OCI-LY3 (cell line): ENCODE measurements around the gene REPS1.

Source experiments
- H2AFZ ChIP-seq: fragments of 200-600, 300-600 bp; shearing (Covaris generic); 2 replicates; pipeline ENCODE4 v1.6.0; 2014; ENCODE audit warnings: antibody characterized with exemption, low read depth, low read length
- H3K27ac ChIP-seq: fragments of 200-600, 300-600 bp; sonication (generic); 2 replicates; pipeline ENCODE4 v1.5.1; 2014; ENCODE audit warnings: mild to moderate bottlenecking, low read length, moderate library complexity, mixed read lengths
- H3K27me3 ChIP-seq: fragments of 200-600, 300-600 bp; sonication (generic); 2 replicates; pipeline ENCODE4 v1.6.1; 2014; ENCODE audit warnings: low read depth, low read length, mixed read lengths
- H3K36me3 ChIP-seq: fragments of 200-600, 300-600 bp; sonication (generic); replicated peaks from 2 replicates; pipeline ENCODE3; 2014; ENCODE audit warnings: low read depth, low read length, mixed read lengths
- H3K4me1 ChIP-seq: fragments of 300-600, 200-600 bp; sonication (generic); 2 replicates; pipeline ENCODE4 v1.6.1; 2014; ENCODE audit warnings: low read length, mixed read lengths
- H3K4me2 ChIP-seq: fragments of 200-600, 300-600 bp; sonication (generic); 2 replicates; pipeline ENCODE4 v1.6.1; 2014; ENCODE audit warnings: low read length, mixed read lengths
- H3K4me3 ChIP-seq: fragments of 300-600, 200-600 bp; sonication (generic); 2 replicates; pipeline ENCODE4 v1.5.1; 2014; ENCODE audit warnings: antibody characterized with exemption, mild to moderate bottlenecking, low read length, moderate library complexity
- H3K79me2 ChIP-seq: fragments of 300-600, 200-600 bp; shearing (Covaris generic); 2 replicates; pipeline ENCODE4 v1.6.1; 2014; ENCODE audit warnings: mild to moderate bottlenecking, low read length, mixed read lengths
- H3K9ac ChIP-seq: fragments of 300-600, 200-600 bp; shearing (Covaris generic); 2 replicates; pipeline ENCODE4 v1.6.0; 2014; ENCODE audit warnings: mild to moderate bottlenecking, low read length, moderate library complexity
- H3K9me3 ChIP-seq: fragments of 200-600, 300-600 bp; shearing (Covaris generic); 2 replicates; pipeline ENCODE4 v1.6.1; 2014; ENCODE audit warnings: low read length, mixed read lengths; ENCODE audit not compliant: insufficient read depth
- H4K20me1 ChIP-seq: fragments of 200-600, 300-600 bp; sonication (generic); 2 replicates; pipeline ENCODE4 v1.6.1; 2016; ENCODE audit warnings: low read length, mixed read lengths; ENCODE audit not compliant: insufficient read depth
- CTCF ChIP-seq: fragments of 200-600, 300-600 bp; sonication (generic); IDR thresholded peaks from 2 replicates; pipeline ENCODE4 v1.5.1; 2014; ENCODE audit warnings: antibody characterized with exemption, low read length, low read depth
- EZH2phosphoT487 ChIP-seq: fragments of 200-600 bp; shearing (Covaris generic); IDR thresholded peaks from 2 replicates; pipeline ENCODE4 v1.6.1; 2018; ENCODE audit warnings: antibody characterized with exemption, mixed run types, low read depth

REPS1 gene

GRCh38 chr6:138931660-138932059, 56.4 kb downstream of the REPS1 start:
- peaks cover 5% of the 10 kb centered on the region; the same call in 1 of the 2 replicates for H3K4me1 ChIP-seq
- no peaks in the 10 kb centered on the region for H3K79me2 ChIP-seq
- peaks cover 4% of the 10 kb centered on the region for H3K36me3 ChIP-seq
- H2AFZ ChIP-seq = no peak overlapping the region
- TF ChIP-seq CTCF (no peak), EZH2phosphoT487 (no peak)
- H3K4me3 ChIP-seq = no peak overlapping the region
- H4K20me1 ChIP-seq = no peaks in the 10 kb centered on the region
- H3K4me2 ChIP-seq = no peak overlapping the region
- no peak overlapping the region for H3K27ac ChIP-seq
- no peaks in the 10 kb centered on the region for H3K9me3 ChIP-seq
- no peaks in the 10 kb centered on the region for H3K27me3 ChIP-seq
- H3K9ac ChIP-seq = no peak overlapping the region

- TF ChIP-seq EZH2phosphoT487 (no peak), CTCF (no peak)
- no peaks in the 10 kb centered on the region for H4K20me1 ChIP-seq
These were observed 61.5 kb downstream of the REPS1 start for GRCh38 chr6:138926579-138926978.

GRCh38 chr6:138925806-138926205, 62.2 kb downstream of the REPS1 start:
- Histone ChIP-seq H3K9me3 (no peaks in the 10 kb centered on the region), H3K4me2 (no peak overlapping the region), H3K4me3 (no peak overlapping the region), H4K20me1 (no peaks in the 10 kb centered on the region), H3K4me1 (no peaks in the 10 kb centered on the region), H3K27ac (no peak overlapping the region), H3K36me3 (no peaks in the 10 kb centered on the region), H3K27me3 (no peaks in the 10 kb centered on the region), H3K79me2 (no peaks in the 10 kb centered on the region), H3K9ac (no peak overlapping the region), H2AFZ (no peak overlapping the region)
- TF ChIP-seq CTCF = no peak
- TF ChIP-seq EZH2phosphoT487 = no peak

More at GRCh38 chr6:138926579-138926978, 61.5 kb downstream of the REPS1 start:
- no peak overlapping the region for H2AFZ ChIP-seq
- H3K79me2 ChIP-seq = no peaks in the 10 kb centered on the region
- no peak overlapping the region for H3K9ac ChIP-seq
- H3K36me3 ChIP-seq = no peaks in the 10 kb centered on the region
- H3K27me3 ChIP-seq = no peaks in the 10 kb centered on the region
- H3K4me1 ChIP-seq = 0 out of 2 replicates have a peak, but pooled peaks cover under 1% of the 10 kb centered on the region
- no peaks in the 10 kb centered on the region for H3K9me3 ChIP-seq
- H3K4me2 ChIP-seq = no peak overlapping the region
- no peak overlapping the region for H3K4me3 ChIP-seq
- no peak overlapping the region for H3K27ac ChIP-seq

GRCh38 chr6:138923561-138923960, 64.5 kb downstream of the REPS1 start:
- Histone ChIP-seq H3K4me3 (no peak overlapping the region), H3K9ac (no peak overlapping the region), H3K27me3 (no peaks in the 10 kb centered on the region), H4K20me1 (no peaks in the 10 kb centered on the region), H3K36me3 (no peaks in the 10 kb centered on the region), H3K27ac (no peak overlapping the region), H3K4me2 (no peak overlapping the region), H3K79me2 (no peaks in the 10 kb centered on the region), H3K9me3 (no peaks in the 10 kb centered on the region), H3K4me1 (no peaks in the 10 kb centered on the region), H2AFZ (no peak overlapping the region)
- TF ChIP-seq EZH2phosphoT487 (no peak), CTCF (no peak)
